ENCODE data around the gene SLC9A9. TPM values are rescaled to one million over a fixed set of nuclear protein-coding genes. Genes with fewer than 3 reads are reported as not detected.

The SLC9A9 gene
- total and polyA plus RNA-seq, 9 of the 15 experiments (the other 6 are each of a cell fraction or from before 2014, with no cell fraction given): 0.03 to 0.13 TPM; not detected in 7

GRCh38 chr3:143321058-143321769 lies 527.1 kb downstream of the SLC9A9 start:
- intact Hi-C loops (cut with micrococcal nuclease): no loop called here
- Histone ChIP-seq H3K9me3 (replicated peaks; ENCODE audit: control insufficient read depth, insufficient read depth, low read depth, low read length) (no peaks in the 10 kb centered on the region), H3K4me3 (no peak overlapping the region), H3K9me1 (ENCODE audit: control insufficient read depth, insufficient read depth, low read length) (no peaks in the 10 kb centered on the region), H3K9ac (ENCODE audit: insufficient read depth in 1 of 2, low read depth in 2 of 2, low read length in 2 of 2) (no peak overlapping the region), H3K36me3 (ENCODE audit: control insufficient read depth, insufficient read depth, low read length) (no peaks in the 10 kb centered on the region), H2AFZ (ENCODE audit: low read depth, low read length) (peak overlapping the region; percentile 53), H3K27ac (ENCODE audit: extremely low read depth, low read depth, low read length) (no peak overlapping the region), H3K27me3 (ENCODE audit: control insufficient read depth in 2 of 2, insufficient read depth in 2 of 2, low read length in 2 of 2) (no peaks in the 10 kb centered on the region), H3K4me1 (replicated peaks in 1 of 2; ENCODE audit: control insufficient read depth in 2 of 2, insufficient read depth in 2 of 2, low read length in 2 of 2) (peaks cover 0 to 8% of the 10 kb centered on the region in 2 experiments; a peak in 1 of 5 replicates), H3K4me2 (ENCODE audit: insufficient read depth, low read length) (no peak overlapping the region), H4K20me1 (replicated peaks; ENCODE audit: control insufficient read depth, insufficient read depth, low read length) (no peaks in the 10 kb centered on the region), H3K79me2 (ENCODE audit: control insufficient read depth, insufficient read depth, low read length) (no peaks in the 10 kb centered on the region)
- ChIA-PET POLR2A (interaction anchor here (0.6 to 1.6 kb wide), 4 partner anchors 27 to 103 kb away, joined by 3 to 4 read pairs (median 3); no protein-coding TSS in a partner anchor), CTCF (ENCODE audit: low intra/inter-chr PET ratio) (no interaction called here)
- DNase-seq (ENCODE audit: extremely low read depth in 1 of 4, low spot score in 3 of 4) (no peak), ATAC-seq (no peak), FAIRE-seq (no peak)
- BruUV-seq (replicated peaks): no TSS peak
- TF ChIP-seq SPI1 (IDR thresholded peaks at IDR 0.05; ENCODE audit: borderline replicate concordance, low read depth, low read length) (0 out of 2 replicates have a peak, but pooled peaks have one; percentile 46), ZNF668 (CRISPR knock-in tag; IDR thresholded peaks at IDR 0.05) (no peak)
- WGBS (ENCODE audit: insufficient coverage, low coverage, missing lambda C conversion rate): 23% methylated on average over 4 of the region's 5 CpGs
- in situ Hi-C loops (cut with MboI): no loop called here

GRCh38 chr3:143315766-143316165 lies 532.5 kb downstream of the SLC9A9 start:
- H3K9me1 ChIP-seq (ENCODE audit: control insufficient read depth, insufficient read depth, low read length): no peaks in the 10 kb centered on the region
- intact Hi-C loops (cut with micrococcal nuclease) (no loop called here), in situ Hi-C loops (cut with MboI) (no loop called here)
- no peak overlapping the region for H3K4me3 ChIP-seq
- H3K4me1 ChIP-seq (replicated peaks in 1 of 2; ENCODE audit: control insufficient read depth in 2 of 2, insufficient read depth in 2 of 2, low read length in 2 of 2): peaks cover 0 to 3% of the 10 kb centered on the region in 2 experiments; a peak in 2 of 5 replicates
- ChIA-PET POLR2A (interaction anchor here (1.0 kb wide), 2 partner anchors 14 to 33 kb away, joined by 3 to 4 read pairs; no protein-coding TSS in a partner anchor), CTCF (ENCODE audit: low intra/inter-chr PET ratio) (no interaction called here)
- H3K27me3 ChIP-seq (ENCODE audit: control insufficient read depth in 2 of 2, insufficient read depth in 2 of 2, low read length in 2 of 2): no peaks in the 10 kb centered on the region
- TF ChIP-seq SPI1 (IDR thresholded peaks at IDR 0.05; ENCODE audit: borderline replicate concordance, low read depth, low read length) (peak; percentile 42; the same call in 1 of the 2 replicates), STAG1 (CRISPR knock-in tag; IDR thresholded peaks at IDR 0.05; ENCODE audit: borderline replicate concordance) (no peak)
- H2AFZ ChIP-seq (ENCODE audit: low read depth, low read length): 0 out of 2 replicates have a peak overlapping the region, but pooled peaks have one; percentile 35
- no peak overlapping the region for H3K27ac ChIP-seq (ENCODE audit: extremely low read depth, low read depth, low read length)
- no peaks in the 10 kb centered on the region for H3K9me3 ChIP-seq (replicated peaks; ENCODE audit: control insufficient read depth, insufficient read depth, low read depth, low read length)
- WGBS (ENCODE audit: insufficient coverage, low coverage, missing lambda C conversion rate): 57% methylated on average over 5 of the region's 5 CpGs
- H3K79me2 ChIP-seq (ENCODE audit: control insufficient read depth, insufficient read depth, low read length): no peaks in the 10 kb centered on the region
- ATAC-seq: no peak
- H3K9ac ChIP-seq (ENCODE audit: insufficient read depth in 1 of 2, low read depth in 2 of 2, low read length in 2 of 2): no peak overlapping the region
- BruUV-seq (replicated peaks): no TSS peak
- H3K36me3 ChIP-seq (ENCODE audit: control insufficient read depth, insufficient read depth, low read length): no peaks in the 10 kb centered on the region
- no peaks in the 10 kb centered on the region for H4K20me1 ChIP-seq (replicated peaks; ENCODE audit: control insufficient read depth, insufficient read depth, low read length)
- FAIRE-seq: no peak
- no peak for DNase-seq (ENCODE audit: extremely low read depth in 1 of 4, low spot score in 3 of 4)
- H3K4me2 ChIP-seq (ENCODE audit: insufficient read depth, low read length): no peak overlapping the region
